NK-92 (cell line): ENCODE data around the gene IPCEF1.
"Not testable (repeated sequence)": the region's sequence is repeated elsewhere in the genome, so short reads cannot be mapped to it uniquely, and the experiment has no call there.

Source experiments
- DNase-seq: peaks from one replicate; lab custom pipeline; 2025; ENCODE audit not compliant: unreplicated experiment; lab: John Stamatoyannopoulos, UW

The IPCEF1 gene

DNA sequence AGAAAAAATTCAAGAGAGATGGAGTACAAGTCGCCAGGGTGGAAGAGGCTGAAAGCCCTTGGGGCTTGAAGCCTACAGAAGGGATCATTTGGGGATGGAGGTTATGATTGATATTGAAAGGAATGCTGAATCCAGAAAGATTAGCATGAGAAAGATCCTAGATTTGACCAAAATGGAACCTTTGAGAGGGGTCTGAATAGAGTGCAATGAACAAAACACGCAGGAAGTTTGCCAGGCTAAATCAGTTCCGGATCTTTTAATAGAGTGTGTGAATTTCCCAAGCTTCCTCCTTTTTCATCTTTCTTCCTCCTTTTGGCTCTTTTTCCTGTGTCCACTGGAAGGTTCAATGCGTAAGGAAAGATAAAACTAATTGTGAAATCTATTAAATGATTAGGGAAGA, 15.3 kb downstream of the IPCEF1 start:
- DNase-seq, result no peak

DNA sequence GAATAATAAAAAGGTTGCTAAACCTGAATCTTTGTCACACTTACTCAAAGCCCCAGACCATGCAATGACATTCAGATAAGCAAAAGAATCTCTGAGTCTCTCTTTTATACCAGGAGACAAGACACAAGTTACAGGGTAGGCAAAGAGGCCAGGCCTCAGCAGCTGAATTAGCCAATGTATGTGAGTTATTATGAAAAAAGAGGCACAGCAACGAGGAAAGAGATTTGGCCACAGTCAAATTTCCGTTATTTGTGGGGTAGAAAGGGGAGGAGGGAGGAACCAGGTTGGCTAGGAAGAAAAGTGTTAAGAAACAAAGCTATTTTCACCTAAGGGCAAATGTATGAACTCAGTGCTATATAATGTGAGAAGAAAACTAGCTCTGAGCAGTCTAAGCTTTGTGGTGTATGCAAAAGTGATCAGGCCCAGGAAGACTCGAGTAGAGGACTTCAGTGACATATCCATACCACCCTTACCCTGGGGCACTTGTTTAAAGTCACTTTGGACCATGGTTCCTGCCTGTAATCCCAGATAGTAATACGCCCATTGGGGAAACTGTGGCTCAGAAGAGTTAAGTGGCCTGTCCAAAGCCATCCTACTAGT, 19.1 kb downstream of the IPCEF1 start:
- DNase-seq, result no peak

DNA sequence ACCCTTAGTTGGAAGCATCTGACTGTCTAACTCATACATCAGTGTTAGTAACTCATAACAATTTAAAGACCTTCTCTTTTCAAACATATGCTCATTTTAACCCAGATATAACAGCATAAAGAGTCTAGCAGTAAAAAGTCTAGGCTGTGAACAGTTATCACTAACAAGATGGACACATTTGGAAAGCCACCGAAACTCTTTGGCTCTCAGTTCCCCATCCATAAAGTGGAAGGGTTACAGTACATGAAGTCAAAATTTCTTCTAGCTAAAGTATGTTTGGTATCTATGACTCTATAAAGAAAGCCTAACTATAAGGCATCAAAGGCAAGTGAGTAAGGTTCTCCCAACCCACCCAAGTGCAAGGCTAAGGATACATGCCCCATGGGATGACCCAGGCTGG, 22.5 kb downstream of the IPCEF1 start:
- DNase-seq, result not testable (repeated sequence)

DNA sequence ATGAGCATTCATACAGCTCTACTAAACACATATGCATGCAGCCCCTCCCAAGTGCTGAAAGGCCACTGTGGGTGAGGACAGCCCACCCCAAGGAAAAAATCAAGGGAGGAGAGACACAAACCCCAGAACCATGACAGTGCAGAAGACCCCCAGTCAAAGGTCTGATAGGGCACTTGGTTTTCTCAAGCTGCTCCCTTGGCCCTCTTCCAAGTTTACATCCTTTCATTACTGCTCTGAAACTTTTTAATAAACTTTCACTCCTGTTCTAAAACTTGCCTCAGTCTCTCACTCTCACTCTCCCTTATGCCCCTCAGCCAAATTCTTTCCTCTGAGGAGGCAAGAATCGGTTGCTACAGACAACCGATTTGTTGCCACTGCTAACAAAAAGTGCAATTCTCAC, 24.9 kb downstream of the IPCEF1 start:
- DNase-seq, result no peak

DNA sequence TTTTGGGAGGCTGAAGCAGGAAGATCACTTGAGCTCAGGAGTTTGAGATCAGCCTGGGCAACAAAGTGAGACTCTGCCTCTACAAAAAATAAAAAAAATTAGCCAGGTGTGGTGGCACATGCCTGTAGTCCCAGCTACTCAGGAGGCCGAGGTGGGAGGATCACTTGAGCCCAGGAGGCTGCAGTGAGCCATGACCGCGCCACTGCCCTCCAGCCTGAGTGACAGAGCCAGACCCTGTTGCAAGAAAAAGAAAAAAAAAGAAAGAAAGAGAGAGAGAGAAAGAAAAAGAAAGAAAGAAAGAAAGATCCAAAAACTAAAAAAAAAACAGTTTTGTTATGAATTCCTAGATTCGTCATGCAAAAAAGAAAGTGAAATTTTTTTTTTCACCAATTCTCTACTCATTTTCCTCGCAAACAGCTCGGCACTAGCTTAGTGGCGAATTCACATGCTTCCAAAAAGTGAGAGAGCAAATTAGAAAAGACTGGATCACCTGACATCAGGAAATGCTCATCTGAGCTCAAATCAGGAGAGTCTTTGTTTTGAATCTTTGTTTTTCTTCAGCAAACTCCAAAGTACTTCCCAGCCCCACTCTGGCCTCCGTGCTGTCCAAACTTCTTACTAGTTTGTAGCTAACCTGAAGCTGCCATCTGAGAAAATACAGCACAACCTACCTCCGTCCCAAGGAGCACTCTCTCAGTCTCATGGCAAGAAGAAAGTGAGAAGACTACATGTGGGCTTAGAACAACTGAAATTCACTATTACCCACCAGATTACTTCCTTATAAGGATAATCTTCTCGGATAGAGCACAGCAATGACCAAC, 27.0 kb downstream of the IPCEF1 start:
- DNase-seq, result no peak

- not testable (repeated sequence) for DNase-seq
Observed at GRCh38 chr6:154327313-154327712, 29.3 kb downstream of the IPCEF1 start.

GRCh38 chr6:154325142-154325541, 31.5 kb downstream of the IPCEF1 start:
- no peak for DNase-seq

GRCh38 chr6:154320181-154320580, 36.4 kb downstream of the IPCEF1 start:
- no peak for DNase-seq

- DNase-seq, result no peak
Observed at GRCh38 chr6:154319231-154319858, 37.3 kb downstream of the IPCEF1 start.

- no peak for DNase-seq
Observed at GRCh38 chr6:154318721-154319120, 37.9 kb downstream of the IPCEF1 start.

DNA sequence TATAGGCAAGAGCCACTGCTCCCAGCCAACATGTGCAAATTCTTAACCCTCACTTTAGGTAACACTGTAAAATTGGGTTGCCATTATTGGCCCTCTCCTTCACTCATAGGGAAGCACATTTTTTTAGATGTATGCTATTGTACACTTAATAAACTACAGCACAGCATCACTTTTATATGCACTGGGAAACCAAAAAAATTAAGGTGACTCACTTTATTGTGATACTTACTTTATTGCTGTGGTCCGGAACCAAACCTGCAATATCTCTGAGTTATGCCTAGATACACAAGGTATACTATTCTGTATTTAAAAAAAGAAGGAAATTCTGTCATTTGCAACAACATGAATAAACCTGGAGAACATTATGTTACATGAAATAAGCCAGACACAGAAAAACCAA, 40.5 kb downstream of the IPCEF1 start:
- no peak for DNase-seq

DNA sequence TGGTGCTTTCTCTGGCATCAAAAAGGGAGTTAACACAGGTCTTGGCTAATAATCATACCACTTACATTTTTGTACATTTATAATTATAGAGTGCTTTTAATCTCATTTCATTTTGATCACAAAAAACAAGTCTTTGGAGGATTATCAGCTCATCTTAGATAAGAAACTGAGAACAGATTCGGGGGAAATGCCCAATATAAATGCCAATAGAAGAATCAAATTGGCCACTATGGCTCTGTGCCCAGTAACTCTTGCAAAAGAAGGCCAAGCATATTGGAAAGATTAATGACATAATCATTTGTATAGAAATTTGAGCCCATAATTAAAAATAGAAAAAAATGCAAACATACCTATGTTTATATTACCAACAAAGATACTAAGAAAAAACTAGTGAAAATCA, 42.5 kb downstream of the IPCEF1 start:
- DNase-seq, result no peak

GRCh38 chr6:154308986-154309385, 47.6 kb downstream of the IPCEF1 start:
- no peak for DNase-seq

GRCh38 chr6:154307696-154308425, 48.7 kb downstream of the IPCEF1 start:
- no peak for DNase-seq

DNA sequence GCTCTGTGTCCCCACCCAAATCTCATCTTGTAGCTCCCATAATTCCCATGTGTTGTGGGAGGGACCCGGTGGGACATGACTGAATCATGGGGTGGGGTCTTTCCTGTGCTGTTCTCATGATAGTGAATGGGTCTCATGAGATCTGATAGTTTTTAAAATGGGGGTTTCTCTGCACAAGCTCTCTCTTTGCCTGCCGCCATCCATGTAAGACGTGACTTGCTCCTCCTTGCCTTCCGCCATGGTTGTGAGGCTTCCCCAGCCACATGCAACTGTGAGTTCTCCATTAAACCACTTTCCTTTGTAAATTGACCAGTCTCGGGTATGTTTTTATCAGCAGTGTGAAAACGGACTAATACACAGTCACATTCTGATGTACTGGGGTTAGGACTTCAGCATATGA, 49.5 kb downstream of the IPCEF1 start:
- not testable (repeated sequence) for DNase-seq

- DNase-seq, result no peak
Observed at GRCh38 chr6:154306696-154307095, 49.9 kb downstream of the IPCEF1 start.

DNA sequence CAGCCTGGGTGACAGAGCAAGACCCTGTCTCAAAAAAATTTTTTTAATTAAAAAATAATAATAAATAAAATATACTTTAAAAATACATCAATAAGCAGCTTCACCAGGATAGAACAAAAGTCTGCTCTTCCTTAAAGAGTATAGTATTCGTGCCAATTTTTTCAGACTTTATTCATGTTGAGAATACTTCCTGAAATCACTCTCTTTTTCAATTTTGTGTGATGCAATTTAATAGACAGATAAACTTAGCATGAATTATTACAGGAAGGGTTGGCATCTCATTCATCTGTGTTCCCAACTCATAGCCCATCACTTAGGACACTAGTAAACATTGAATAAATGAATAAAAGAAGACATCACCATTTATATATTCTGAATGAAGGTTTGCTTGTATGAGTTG, 52.4 kb downstream of the IPCEF1 start:
- no peak for DNase-seq

GRCh38 chr6:154303642-154304041, 53.0 kb downstream of the IPCEF1 start:
- not testable (repeated sequence) for DNase-seq

DNA sequence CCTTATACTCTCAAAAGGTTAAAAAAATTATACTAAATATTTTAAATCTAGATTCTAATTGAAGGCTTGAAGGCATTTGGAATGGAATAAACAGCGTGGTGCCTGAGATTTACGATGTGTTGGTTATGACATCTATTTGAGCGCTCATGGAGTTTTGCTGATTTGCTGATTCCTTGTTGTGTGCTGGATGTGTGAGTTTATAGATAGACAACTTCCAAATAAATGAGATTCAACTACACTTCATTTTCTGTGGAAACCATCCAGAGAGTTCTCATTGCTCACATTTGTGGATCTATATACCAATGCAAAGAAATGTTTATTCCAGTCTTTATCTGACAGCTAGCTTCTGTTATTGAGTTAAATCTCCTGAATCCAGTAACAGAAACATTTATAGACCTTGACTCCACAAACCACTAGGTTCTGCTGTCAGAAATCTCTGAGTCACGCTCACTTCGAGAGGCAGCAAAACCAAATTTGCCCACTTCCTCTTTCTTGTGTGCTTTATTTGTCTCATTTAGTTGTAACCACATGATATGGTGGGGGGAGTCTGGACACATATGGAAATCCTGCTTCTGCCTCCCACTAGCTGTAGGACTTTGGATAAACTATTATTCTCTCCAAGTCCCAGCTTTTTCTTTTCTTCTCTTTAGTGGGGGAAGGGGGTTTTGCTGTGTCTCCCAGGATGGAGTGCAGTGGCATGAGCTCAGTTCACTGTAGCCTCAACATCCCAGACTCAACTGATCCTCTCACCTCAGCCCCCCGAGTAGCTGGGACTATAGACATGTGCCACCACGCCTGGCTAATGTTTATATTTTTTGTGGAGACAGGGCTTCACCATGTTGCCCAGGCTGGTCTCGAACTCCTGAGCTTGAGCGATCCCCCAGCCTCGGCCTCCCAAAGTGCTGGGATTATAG, 54.5 kb downstream of the IPCEF1 start:
- no peak for DNase-seq

- DNase-seq, result no peak
Observed at GRCh38 chr6:154301086-154301625, 55.4 kb downstream of the IPCEF1 start.
